PC-3 (cell line): ENCODE data around the gene LHFPL3. TPM values are rescaled to one million over a fixed set of nuclear protein-coding genes. Genes with fewer than 3 reads are reported as not detected.

ENCODE experiments used
- ATAC-seq: fragments of 200-7000 bp; cut with Tn5 transposase; 2 replicates; pipeline ENCODE4 v1.9.1; 2020; ENCODE audit warnings: mild to moderate bottlenecking, moderate library complexity
- BruUV-seq: library from RNA; stranded (reverse); fragments of 400-500 nt; replicated peaks from 2 replicates; lab custom pipeline; 2021; lab: Mats Ljungman, UMichigan
- CTCF ChIA-PET: fragments of 300-600 bp; sonication (Branson Sonifier 250); formaldehyde crosslinking; loops from one replicate; lab custom pipeline; 2022; ENCODE audit warnings: antibody characterized with exemption; lab: Charles Lee
- POLR2A ChIA-PET: fragments of 300-600 bp; sonication (Branson Sonifier 250); formaldehyde crosslinking; loops from one replicate; lab custom pipeline; 2022; ENCODE audit warnings: antibody characterized with exemption; ENCODE audit not compliant: unreplicated experiment; lab: Charles Lee
- DNase-seq: peaks from one replicate; pipeline ENCODE4 v3.0.0-alpha.2; 2015
- H2AFZ ChIP-seq: fragments of 300-600 bp; sonication (generic); 2 replicates; pipeline ENCODE4 v1.6.0; 2016; ENCODE audit warnings: antibody characterized with exemption, low read length
- H3F3A ChIP-seq: fragments of 300-600 bp; sonication (generic); one replicate; pipeline ENCODE4 v1.6.0; 2017; ENCODE audit warnings: antibody characterized with exemption, low read length, control low read depth, mild to moderate bottlenecking; ENCODE audit not compliant: unreplicated experiment
- H3K27ac ChIP-seq: fragments of 300-600 bp; sonication (generic); 2 replicates; pipeline ENCODE4 v1.5.1; 2016; ENCODE audit warnings: mild to moderate bottlenecking, low read length
- H3K27me3 ChIP-seq: fragments of 300-600 bp; sonication (generic); 2 replicates; pipeline ENCODE4 v1.6.1; 2016; ENCODE audit warnings: low read length, mixed read lengths
- H3K36me3 ChIP-seq: fragments of 300-600 bp; sonication (generic); 2 replicates; pipeline ENCODE4 v1.6.1; 2016; ENCODE audit warnings: low read depth, mixed run types, low read length, mixed read lengths
- H3K4me1 ChIP-seq: fragments of 300-600 bp; sonication (generic); 2 replicates; pipeline ENCODE4 v1.5.1; 2016; ENCODE audit warnings: low read length; ENCODE audit not compliant: insufficient read depth
- H3K4me2 ChIP-seq: fragments of 300-600 bp; sonication (generic); 2 replicates; pipeline ENCODE4 v1.6.0; 2016; ENCODE audit warnings: low read length
- H3K4me3 ChIP-seq: fragments of 300-600 bp; sonication (generic); 2 replicates; pipeline ENCODE4 v1.5.1; 2016; ENCODE audit warnings: mild to moderate bottlenecking, low read length, mixed read lengths
- H3K79me2 ChIP-seq: fragments of 300-600 bp; sonication (generic); 2 replicates; pipeline ENCODE4 v1.6.1; 2017; ENCODE audit warnings: low read length, mixed read lengths
- H3K9ac ChIP-seq: fragments of 300-600 bp; sonication (generic); 2 replicates; pipeline ENCODE4 v1.6.0; 2016; ENCODE audit warnings: mild to moderate bottlenecking, low read length
- H3K9me2 ChIP-seq: fragments of 300-600 bp; sonication (generic); replicated peaks from 2 replicates; pipeline ENCODE4 v1.6.1; 2016; ENCODE audit warnings: mixed run types, low read length, mixed read lengths
- H3K9me3 ChIP-seq: fragments of 300-600 bp; sonication (generic); 2 replicates; pipeline ENCODE4 v1.6.1; 2016; ENCODE audit warnings: low read length, mixed read lengths
- H4K20me1 ChIP-seq: fragments of 300-600 bp; sonication (generic); 2 replicates; pipeline ENCODE4 v1.6.1; 2016; ENCODE audit warnings: low read length, mixed read lengths
- EZH2 ChIP-seq: fragments of 300-600 bp; sonication (generic); IDR thresholded peaks from one replicate; pipeline ENCODE4 v1.6.1; 2017; ENCODE audit warnings: antibody characterized with exemption, mild to moderate bottlenecking, low read length; ENCODE audit not compliant: unreplicated experiment
- EZH2phosphoT487 ChIP-seq: fragments of 300-600 bp; sonication (generic); IDR thresholded peaks from 2 replicates; pipeline ENCODE4 v1.6.1; 2018; ENCODE audit warnings: mild to moderate bottlenecking, antibody characterized with exemption, low read length, borderline replicate concordance
- intact Hi-C: fragments of 100-400 bp; cut with micrococcal nuclease; formaldehyde crosslinking; loops from 2 replicates; pipeline ENCODE4 v1.9.0; 2023
- total RNA-seq: library from RNA; depleted of rRNA; stranded (reverse); fragments of >200 nt; gene quantifications from 2 replicates; pipeline ENCODE4 v1.2.3, GENCODE V29; 2014
- TF ChIP-seq, protein P1 (sequence below): fragments of 300-600 bp; sonication (generic); conservative IDR thresholded peaks from 2 replicates; pipeline ENCODE4 v1.5.1; 2017; ENCODE audit warnings: antibody characterized with exemption, low read depth, mild to moderate bottlenecking, low read length

Gene LHFPL3
- total RNA-seq, 1 experiment from 2014 or later: not detected

DNA sequence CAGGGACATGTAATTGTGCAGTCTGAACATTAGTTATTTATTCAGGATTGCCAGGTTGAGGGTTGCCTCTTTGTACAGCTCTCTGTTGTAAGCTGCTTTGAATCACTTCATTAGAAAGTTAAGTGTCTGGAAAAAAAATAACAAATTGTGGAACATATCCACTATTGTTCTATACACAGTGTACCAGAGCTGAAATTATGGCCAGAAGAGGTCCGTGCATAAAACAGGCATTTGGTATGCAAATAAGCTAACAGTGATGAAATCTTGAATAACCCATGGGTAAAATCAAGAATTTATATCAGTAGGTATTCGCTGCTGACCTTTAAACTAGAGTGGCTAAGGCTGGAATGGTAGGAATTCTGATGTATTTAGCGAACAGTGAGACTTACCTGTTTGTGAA is 152.1 kb downstream of the LHFPL3 start:
- H3K36me3 ChIP-seq: no peaks in the 10 kb centered on the region
- no peaks in the 10 kb centered on the region for H3K9me2 ChIP-seq
- ChIA-PET CTCF (no interaction called here), POLR2A (no interaction called here)
- H3K4me3 ChIP-seq: no peak overlapping the region
- H3K9ac ChIP-seq: no peak overlapping the region
- H3K27ac ChIP-seq: no peak overlapping the region
- H3K27me3 ChIP-seq: peaks cover 9% of the 10 kb centered on the region
- H3K9me3 ChIP-seq: no peaks in the 10 kb centered on the region
- no peak overlapping the region for H3K4me2 ChIP-seq
- ATAC-seq: no peak
- BruUV-seq: no TSS peak
- intact Hi-C loops: no loop called here
- H4K20me1 ChIP-seq: no peaks in the 10 kb centered on the region
- H3F3A ChIP-seq: no peaks in the 10 kb centered on the region
- TF ChIP-seq EZH2 (no peak), EZH2phosphoT487 (no peak)
- TF ChIP-seq, protein P1, sequence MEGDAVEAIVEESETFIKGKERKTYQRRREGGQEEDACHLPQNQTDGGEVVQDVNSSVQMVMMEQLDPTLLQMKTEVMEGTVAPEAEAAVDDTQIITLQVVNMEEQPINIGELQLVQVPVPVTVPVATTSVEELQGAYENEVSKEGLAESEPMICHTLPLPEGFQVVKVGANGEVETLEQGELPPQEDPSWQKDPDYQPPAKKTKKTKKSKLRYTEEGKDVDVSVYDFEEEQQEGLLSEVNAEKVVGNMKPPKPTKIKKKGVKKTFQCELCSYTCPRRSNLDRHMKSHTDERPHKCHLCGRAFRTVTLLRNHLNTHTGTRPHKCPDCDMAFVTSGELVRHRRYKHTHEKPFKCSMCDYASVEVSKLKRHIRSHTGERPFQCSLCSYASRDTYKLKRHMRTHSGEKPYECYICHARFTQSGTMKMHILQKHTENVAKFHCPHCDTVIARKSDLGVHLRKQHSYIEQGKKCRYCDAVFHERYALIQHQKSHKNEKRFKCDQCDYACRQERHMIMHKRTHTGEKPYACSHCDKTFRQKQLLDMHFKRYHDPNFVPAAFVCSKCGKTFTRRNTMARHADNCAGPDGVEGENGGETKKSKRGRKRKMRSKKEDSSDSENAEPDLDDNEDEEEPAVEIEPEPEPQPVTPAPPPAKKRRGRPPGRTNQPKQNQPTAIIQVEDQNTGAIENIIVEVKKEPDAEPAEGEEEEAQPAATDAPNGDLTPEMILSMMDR: no peak
- H2AFZ ChIP-seq: no peak overlapping the region
- H3K79me2 ChIP-seq: no peaks in the 10 kb centered on the region
- no peak for DNase-seq
- no peaks in the 10 kb centered on the region for H3K4me1 ChIP-seq

DNA sequence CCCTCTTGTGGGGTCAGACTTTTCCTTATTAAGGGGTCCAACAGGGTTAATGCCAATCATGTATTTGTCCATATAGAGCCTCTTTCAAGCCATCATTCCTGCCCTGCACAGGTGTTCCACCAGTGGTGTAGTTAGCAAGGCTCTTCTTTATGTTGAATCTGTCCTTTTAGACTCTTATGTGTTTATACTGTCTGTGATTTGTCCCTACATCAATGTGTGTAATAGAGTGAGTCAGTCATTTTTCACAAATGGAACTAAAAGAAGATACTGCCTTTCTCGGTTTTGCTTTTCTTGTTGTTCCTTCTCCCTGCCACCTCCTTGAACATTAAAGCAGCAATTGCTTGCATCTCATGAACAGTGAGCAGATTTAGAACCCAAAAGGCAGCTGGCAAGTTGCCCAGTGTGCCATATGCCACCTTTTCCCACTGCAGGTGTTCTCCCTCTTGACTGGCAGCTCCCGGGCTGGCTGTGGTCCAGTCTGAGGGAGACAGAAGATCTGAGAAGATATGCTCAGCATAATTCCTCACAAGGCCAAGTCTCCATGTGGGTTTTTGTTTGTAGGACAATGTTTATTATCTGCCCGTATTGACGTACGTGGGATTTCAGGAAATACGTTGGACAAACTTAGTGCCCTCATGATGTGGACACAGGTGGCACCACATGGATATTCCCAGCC is 154.1 kb downstream of the LHFPL3 start:
- ChIA-PET CTCF (no interaction called here), POLR2A (no interaction called here)
- ATAC-seq: no peak
- Histone ChIP-seq H3K27me3 (0 out of 2 replicates have a peak, but pooled peaks cover 3% of the 10 kb centered on the region), H3K9ac (no peak overlapping the region), H3K9me2 (no peaks in the 10 kb centered on the region), H3K79me2 (no peaks in the 10 kb centered on the region), H3F3A (no peaks in the 10 kb centered on the region), H2AFZ (no peak overlapping the region), H3K4me2 (no peak overlapping the region), H3K4me3 (no peak overlapping the region), H3K4me1 (no peaks in the 10 kb centered on the region), H3K36me3 (no peaks in the 10 kb centered on the region), H4K20me1 (no peaks in the 10 kb centered on the region), H3K9me3 (no peaks in the 10 kb centered on the region), H3K27ac (no peak overlapping the region)
- TF ChIP-seq, protein P1: no peak
- TF ChIP-seq EZH2phosphoT487 (no peak), EZH2 (no peak)
- DNase-seq: no peak
- BruUV-seq: no TSS peak
- intact Hi-C loops: no loop called here

DNA sequence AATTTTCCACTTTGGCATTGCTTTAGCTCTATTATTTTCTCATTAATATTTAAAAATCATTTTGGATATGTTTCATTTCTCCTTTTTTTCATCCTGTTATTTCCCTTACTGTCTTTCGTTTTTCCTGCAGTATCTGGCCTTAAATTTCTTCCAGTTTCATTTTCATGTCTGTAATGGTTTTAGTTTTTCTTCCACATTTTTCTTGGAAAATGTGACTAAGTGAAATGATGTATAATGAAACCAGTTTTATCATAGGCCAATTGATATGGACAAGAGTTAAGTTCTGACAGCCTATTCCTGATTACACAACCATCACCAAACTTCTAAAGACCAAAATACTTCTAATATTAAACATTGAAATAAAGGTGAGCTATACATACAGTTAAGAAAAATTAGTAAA is 158.5 kb downstream of the LHFPL3 start:
- Histone ChIP-seq H2AFZ (no peak overlapping the region), H3K4me1 (no peaks in the 10 kb centered on the region), H3K4me2 (no peak overlapping the region), H4K20me1 (no peaks in the 10 kb centered on the region), H3K27me3 (no peaks in the 10 kb centered on the region), H3K9ac (no peak overlapping the region), H3K79me2 (no peaks in the 10 kb centered on the region), H3F3A (no peaks in the 10 kb centered on the region), H3K9me3 (no peaks in the 10 kb centered on the region), H3K9me2 (no peaks in the 10 kb centered on the region), H3K27ac (no peak overlapping the region), H3K4me3 (no peak overlapping the region), H3K36me3 (no peaks in the 10 kb centered on the region)
- intact Hi-C loops: no loop called here
- TF ChIP-seq EZH2: no peak
- no peak for TF ChIP-seq EZH2phosphoT487
- TF ChIP-seq, protein P1: no peak
- ChIA-PET POLR2A (interaction anchor here (0.6 kb wide), 1 partner anchor 375 kb away, joined by 5 read pairs; no protein-coding TSS in a partner anchor), CTCF (no interaction called here)
- BruUV-seq: no TSS peak
- DNase-seq: no peak
- no peak for ATAC-seq
